Measurements from ENCODE around the gene BCKDHB.

GRCh38 chr6:80380566-80380965 lies 274.1 kb downstream of the BCKDHB start:
- TF ChIP-seq CTCF (IDR thresholded peaks at IDR 0.05) (no peak), POLR2AphosphoS5 (IDR thresholded peaks at IDR 0.05; ENCODE audit: insufficient read depth in 1 of 2, low read depth in 1 of 2) (no peak), POLR2A (IDR thresholded peaks at IDR 0.05) (no peak)

Measured in vagina (tissue), 2 donors.